ENCODE data around the gene DZIP1L.
A peak's percentile ranks its signal among the peaks of the same experiment; 100 is the strongest.
"Not testable (repeated sequence)": the region's sequence is repeated elsewhere in the genome, so short reads cannot be mapped to it uniquely, and the experiment has no call there.

DZIP1L gene, protein sequence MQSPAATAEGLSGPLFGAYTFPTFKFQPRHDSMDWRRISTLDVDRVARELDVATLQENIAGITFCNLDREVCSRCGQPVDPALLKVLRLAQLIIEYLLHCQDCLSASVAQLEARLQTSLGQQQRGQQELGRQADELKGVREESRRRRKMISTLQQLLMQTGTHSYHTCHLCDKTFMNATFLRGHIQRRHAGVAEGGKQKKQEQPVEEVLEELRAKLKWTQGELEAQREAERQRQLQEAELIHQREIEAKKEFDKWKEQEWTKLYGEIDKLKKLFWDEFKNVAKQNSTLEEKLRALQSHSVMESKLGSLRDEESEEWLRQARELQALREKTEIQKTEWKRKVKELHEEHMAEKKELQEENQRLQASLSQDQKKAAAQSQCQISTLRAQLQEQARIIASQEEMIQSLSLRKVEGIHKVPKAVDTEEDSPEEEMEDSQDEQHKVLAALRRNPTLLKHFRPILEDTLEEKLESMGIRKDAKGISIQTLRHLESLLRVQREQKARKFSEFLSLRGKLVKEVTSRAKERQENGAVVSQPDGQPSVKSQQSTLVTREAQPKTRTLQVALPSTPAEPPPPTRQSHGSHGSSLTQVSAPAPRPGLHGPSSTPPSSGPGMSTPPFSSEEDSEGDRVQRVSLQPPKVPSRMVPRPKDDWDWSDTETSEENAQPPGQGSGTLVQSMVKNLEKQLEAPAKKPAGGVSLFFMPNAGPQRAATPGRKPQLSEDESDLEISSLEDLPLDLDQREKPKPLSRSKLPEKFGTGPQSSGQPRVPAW

DNA sequence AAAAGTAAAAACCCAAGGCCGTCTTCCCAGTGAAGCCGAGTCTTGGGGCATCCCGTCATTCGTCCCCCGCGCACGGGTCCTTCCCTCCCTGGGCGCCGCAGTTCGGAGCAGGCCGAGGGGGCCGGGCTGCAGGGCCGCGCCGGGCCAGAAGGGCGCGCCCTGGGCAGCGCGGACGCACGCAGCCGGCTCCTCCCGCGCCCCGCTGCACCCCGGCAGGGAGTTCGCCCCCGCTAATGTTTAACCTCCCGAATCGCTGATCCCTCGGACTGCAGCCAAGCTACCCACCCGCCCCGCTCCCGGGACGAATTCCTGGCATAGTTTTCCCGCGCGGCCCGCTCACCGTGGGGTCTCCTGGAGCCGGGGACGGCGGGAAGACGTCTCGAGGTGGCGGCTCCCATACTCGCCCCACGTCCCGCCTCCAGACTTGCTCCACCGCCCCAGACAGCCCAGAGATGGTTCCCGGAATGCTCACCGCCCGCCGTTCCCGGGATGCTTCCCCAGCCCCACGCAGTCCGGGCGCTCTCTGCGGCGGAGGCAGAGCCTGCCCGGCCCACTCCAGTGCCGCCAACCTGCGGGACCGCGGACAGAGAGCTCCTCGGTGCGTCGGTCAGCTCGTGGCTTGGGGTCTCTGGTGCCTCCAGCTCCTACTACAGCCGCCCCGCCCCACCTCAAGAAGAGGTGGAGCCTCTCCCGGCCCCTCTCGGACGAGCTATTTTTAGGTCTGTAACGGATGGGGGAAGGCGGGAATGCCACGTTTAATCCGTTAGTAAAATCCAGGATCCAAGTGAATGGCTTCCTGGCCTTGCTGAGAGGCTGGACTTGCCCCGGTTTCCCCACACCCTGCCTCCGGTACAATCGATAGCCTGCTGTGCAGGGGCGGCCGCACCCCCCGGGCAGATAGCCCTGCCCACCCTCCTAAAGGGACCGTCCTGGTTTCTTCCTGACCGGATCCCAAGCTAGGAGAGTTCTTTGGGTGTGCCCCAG, at the start of gene DZIP1L:
Gene DZIP1L, minus strand, starts transcription at position 621 of the 984 bp plus-strand sequence. CDS start 11,637 bp downstream, outside the sequence.
- peak; percentile 54 for DNase-seq

- DNase-seq = no peak
Measured at GRCh38 chr3:138165061-138165460, 49.7 kb upstream of the DZIP1L start.

DNA sequence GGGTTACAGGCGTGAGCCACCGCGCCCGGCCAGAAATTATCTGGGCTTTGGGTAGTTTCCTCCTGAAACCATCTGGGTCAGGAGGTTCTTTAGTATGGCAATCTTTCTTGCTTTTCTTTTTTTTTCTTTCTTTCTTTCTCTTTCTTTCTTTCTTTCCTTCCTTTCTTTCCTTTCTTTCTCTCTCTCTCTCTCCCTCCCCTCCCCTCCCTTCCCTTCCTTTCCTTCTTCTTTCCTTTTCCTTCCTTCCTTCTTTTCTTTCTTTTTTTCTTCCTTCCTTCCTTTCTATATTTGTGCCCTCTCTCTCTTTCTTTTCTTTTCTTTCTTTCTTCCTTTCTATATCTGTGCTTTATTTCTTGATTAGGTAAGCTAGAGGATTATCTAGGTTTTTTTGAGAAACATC, 42.3 kb upstream of the DZIP1L start:
- no peak for DNase-seq

GRCh38 chr3:138154534-138154933, 39.1 kb upstream of the DZIP1L start:
- DNase-seq = no peak

DNA sequence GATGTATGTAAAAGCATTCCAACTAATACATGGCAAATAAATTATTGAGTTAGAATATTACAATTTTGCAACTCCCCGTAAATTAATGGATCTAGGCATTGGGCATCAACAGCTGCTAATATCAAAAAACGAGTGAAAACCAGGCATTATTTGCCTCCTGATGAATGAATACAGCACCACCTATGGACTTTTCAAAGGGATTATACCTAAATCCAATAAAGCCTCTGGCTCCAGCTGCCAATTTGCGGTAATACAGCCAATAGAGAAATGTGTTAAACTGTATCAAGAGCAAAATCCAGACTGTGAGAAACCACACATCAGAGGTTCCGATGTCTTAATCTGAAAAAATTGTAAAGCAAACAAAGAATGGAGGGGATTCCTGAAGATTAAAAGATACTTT, 33.1 kb upstream of the DZIP1L start:
- no peak for DNase-seq

- DNase-seq = not testable (repeated sequence)
Measured at GRCh38 chr3:138142181-138142580, 26.8 kb upstream of the DZIP1L start.

DNA sequence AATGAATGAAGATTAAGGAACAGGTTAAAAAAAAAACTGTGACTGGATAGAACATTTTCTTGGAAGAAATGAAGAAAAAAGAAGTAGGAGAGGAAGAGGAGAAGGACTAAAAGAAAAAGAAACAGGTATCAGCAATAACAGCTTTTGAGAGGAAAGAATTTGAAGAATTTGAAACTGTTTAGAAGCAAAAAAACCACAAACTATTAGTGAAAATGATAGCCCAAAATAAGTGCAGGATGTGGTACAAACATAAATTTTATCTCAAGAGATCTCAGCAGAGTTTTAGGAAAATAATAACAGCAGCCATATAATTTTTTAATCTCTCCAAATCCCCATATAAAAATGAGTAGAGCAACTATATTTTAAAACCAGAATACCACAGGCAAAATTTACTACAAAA, 25.5 kb upstream of the DZIP1L start:
- no peak for DNase-seq

DNA sequence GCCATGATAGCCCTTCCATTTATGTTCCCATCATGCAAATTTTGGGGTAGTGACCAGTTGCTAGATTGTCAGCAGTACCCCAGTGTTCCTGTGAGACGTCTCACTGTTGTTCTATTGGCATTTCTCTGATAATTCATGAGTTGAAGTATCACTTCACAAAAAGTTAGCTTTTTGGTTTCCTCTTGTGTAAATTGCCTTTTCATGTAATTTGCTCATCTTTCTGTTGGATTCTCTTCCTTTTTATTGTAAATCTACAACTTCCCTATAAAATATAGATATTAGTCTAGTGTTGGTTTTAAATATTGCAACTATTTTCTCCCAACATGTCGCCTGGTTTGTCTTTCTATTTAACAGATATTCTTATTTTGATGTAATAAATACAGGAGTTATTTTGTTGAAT, 24.3 kb upstream of the DZIP1L start:
- DNase-seq = no peak

GRCh38 chr3:138137861-138138260, 22.5 kb upstream of the DZIP1L start:
- DNase-seq = no peak

GRCh38 chr3:138136201-138136600, 20.8 kb upstream of the DZIP1L start:
- no peak for DNase-seq

- DNase-seq = no peak
Measured at GRCh38 chr3:138135833-138136194, 20.4 kb upstream of the DZIP1L start.

DNA sequence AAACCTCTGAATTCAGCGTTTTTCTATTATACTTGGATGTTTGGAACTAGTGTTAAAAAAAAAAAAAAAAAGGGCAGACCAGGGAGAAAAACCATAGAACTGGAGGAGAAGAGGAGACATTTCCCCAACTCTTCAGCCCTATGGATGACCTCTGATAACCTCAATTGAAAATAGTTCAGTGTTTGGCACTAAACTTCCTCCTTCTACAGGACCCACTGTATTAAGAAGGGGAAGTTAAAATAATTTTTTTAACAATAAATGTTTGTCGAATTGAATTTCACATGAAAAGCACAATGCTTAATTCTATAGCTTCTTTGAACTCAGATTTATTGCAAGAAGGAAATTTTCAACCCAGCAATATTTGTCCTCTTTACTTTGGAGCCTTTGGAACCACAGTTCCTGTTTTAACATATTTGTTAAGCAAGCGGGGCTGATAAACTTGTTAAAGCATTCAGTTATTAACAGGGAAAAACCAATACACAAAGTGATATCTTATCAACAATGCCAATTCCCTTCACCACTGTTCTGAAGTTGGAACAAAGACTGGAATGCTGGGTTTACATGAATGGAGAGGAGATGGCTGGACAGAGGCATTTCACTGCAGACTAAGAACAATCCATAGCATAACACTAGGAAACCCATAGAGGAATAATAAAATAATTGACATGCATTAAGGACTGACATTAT, 19.9 kb upstream of the DZIP1L start:
- DNase-seq = no peak

- DNase-seq = no peak
Measured at GRCh38 chr3:138132239-138132638, 16.8 kb upstream of the DZIP1L start, which contains the start of gene A4GNT. Gene A4GNT (minus strand): TSS chr3:138132390. CDS start chr3:138131256, 1,134 bp downstream.

DNA sequence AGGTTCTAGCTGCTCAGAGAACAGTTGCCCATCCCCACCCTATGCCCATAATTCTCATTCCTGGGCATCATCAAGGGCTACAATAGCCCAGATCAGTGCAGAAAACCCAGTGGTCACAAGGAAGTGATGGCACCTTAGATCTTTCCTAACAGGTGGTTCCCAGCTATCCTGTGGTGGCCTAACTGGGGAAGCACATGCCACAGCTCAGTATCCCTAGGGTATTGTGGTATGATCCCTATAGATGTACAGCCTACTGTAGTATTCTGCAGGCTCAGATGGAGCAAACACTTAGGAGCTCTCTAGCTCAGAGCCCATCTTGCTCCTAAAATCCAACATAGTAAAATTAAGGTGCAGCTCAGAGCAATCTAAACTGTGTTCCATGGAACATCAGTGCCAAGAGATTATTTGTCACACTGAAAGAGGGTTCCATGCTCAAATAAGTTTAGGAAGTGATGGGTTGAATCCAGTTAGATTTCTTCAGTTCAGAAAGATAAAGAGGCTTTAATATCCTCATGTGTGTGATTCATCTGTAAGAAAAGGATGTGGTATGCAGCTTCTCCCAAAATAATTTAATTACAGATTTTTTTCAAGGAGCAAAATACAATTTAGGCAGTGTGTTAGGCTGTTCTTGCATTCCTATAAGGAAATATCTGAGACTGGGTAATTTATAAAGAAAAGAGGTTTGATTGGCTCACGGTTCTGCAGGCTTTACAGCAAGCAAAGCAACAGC, 12.4 kb upstream of the DZIP1L start:
- DNase-seq = no peak

GRCh38 chr3:138125548-138126221, 10.3 kb upstream of the DZIP1L start:
- DNase-seq = no peak

GRCh38 chr3:138124706-138125355, 9.4 kb upstream of the DZIP1L start:
- no peak for DNase-seq

GRCh38 chr3:138124188-138124587, 8.8 kb upstream of the DZIP1L start:
- DNase-seq = no peak

- no peak for DNase-seq
Measured at GRCh38 chr3:138119423-138119766, 4.0 kb upstream of the DZIP1L start.

- DNase-seq = peak; percentile 82
Measured at GRCh38 chr3:138118612-138119422, 3.4 kb upstream of the DZIP1L start.

Measured in stimulated activated CD8-positive, alpha-beta memory T cell treated with anti-CD3 and anti-CD28 coated beads, Interleukin-4, amount 100 ng/mL, for 48 hours (primary cell).